UCSD-AML1 (cell line): ENCODE results near the gene RAD51B.
A peak's percentile ranks its signal among the peaks of the same experiment; 100 is the strongest.

Source experiments
- DNase-seq: peaks from one replicate; lab custom pipeline; 2025; ENCODE audit not compliant: unreplicated experiment; lab: John Stamatoyannopoulos, UW

Gene RAD51B

DNA sequence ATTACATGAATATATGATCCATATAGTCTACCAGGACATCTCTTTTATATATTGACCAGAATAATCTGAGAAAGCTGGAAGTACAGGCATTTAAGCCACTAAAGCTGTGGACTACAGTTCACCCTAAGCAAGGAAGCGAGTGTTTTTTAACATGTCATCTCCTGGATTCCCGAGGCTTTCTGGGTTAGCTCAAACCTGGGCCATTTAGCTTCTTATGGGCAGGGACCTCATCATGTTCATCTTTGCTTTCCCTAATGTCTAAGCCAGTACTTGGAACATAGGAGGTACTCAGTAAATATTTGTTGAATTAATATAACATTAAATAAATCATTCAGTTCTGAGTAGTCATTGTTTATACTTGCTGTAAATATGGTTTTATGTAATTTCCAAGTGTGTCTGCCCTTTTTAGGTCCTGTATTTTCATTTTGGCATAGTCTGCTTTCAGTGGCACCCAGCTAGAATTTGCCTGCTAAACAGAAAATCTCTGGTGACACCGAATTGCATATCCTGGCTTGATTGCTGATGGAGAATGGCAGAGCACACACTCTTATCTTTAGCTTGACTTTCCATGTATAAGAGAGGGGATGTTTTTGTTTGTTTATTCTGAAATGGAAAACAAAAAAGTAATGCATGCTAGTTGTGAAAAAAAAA lies 628.8 kb downstream of the RAD51B start:
- no peak for DNase-seq

DNA sequence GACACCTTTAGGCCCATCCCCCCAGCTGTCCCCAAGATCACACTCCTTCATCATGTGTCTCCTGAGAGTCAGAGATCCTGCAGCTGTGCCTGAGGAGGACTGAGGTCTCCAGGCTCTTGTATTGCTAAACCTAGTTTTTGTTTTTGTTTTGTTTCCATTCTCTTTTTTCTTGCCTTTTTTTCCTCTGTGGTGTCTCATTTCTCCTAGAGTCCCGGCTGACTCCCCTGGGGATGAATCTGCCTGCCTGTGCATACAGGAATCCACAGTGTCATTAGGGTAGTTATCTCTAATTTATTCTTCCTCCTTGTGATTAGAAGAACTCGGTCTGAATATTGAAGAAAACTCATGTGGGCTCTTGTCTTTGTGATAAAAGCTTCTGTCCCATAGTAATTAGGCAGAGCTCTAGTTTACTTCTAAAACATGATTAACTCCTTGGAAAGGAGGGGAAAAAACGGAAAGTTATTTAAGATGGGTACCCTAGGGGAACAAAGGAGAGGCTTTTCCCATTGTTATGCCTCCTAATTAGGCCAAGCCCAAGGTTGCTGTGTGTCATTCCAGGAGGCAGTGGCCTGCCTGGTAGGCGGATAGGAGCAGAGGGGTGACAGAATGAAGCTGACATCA lies 630.1 kb downstream of the RAD51B start:
- no peak for DNase-seq

DNA sequence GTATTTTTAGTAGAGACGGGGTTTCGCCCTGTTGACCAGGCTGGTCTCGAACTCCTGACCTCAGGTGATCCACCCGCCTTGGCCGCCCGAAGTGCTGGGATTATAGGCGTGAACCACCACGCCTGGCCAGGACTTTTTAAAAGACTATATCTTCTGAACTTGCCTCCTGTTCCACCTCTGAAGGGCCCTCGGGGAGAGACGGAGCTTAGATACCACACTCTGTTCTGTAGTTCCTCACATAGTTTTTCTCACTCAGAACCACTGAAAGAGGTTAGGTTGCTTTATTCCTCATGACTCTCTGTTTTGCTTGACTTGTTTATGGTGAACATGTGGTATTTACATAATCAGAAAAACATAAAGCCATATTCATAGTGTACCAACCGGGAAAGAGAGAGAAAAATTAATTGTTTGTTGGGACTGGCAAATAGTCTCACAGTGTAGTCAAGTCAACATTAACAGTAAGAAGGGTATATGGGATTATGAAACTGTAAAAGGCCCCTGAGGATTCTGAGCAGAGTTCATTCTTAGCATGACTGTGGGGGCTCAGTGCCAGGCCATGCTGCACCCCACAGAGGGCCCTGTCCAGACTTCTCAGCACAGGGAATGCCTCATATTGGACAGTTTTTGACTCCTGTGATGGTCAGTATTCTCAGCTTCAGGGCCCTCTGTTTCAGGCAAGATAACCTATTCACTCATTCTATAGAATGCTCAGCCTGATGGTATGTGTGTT lies 631.0 kb downstream of the RAD51B start:
- DNase-seq, result no peak

DNA sequence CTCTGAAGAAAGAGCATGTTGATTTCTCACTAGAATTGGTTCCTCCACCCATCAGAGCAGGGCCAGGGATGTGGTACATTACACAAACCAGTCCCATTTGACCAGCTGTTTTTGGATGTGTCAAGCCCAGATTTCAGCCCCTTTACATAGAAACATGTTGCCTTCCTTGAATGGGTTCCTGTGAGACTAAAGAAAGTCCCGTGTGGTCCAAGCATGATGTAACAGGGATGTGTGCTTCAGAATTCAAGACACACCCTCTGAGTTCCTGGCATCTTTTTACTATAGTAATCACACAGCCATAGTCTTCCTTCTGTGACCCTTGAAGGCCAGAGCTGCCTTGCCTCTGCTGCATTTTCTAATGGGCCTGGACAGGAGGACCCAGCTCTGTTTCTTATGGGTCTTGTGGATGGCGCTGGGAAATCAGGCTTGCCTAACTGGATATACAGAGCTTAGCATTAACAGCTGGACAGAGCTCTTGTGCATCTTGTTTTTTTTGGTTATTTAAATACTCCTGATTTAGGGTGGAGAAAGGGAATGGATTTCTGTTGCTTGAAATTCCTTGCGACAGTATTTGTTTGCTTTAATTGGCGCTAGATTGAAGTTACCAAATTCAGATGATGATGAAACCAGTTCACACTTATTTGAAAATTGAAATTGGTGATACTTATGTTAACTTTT lies 632.3 kb downstream of the RAD51B start:
- no peak for DNase-seq

DNA sequence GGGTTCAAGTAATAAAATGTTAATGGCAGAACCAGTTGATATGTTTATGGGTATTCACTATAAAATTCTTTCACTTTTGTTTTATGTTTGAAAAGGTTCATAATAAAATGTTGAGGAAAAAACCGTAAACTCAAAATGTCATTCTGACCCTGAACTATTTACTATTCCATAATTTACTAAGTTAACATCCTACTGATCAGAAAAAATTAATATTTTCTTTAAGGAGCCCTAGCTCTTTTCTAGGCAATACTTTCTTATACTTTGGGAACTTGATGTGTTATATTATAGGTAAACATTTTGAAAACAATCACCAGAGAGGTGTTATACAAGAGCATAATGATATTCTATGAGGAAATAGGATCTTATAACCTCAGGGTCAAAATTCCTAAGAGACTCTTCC lies 638.7 kb downstream of the RAD51B start:
- no peak for DNase-seq

DNA sequence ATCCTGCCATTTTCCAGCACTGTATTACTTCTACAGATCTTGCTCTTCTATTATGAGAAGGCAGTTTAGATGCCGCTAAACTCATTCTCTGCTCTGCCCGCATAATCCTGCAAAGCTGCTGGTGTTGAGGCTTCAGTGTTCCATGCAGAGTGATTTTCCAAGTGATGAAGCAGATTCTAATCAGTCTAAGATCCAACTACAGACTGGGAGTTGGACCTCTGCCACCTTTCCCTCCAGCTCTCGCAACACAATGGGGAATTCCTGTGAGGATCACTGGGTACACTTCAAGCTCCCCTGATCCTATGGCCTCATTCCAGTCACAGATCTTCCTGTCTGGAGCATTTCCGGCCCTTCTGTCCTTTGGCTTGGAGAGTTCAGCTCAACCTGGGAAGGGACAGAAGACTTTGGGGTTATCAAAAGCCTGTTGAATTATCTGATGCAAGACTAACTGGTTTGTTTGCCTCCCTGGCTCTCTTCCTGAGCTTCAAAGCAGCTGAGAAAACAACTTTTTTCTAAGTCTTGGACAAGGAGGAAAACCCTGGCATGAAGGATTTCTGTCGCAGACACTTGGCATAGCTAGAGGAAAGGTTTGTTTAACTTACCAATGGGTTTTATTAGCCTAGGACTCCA lies 639.4 kb downstream of the RAD51B start:
- no peak for DNase-seq

DNA sequence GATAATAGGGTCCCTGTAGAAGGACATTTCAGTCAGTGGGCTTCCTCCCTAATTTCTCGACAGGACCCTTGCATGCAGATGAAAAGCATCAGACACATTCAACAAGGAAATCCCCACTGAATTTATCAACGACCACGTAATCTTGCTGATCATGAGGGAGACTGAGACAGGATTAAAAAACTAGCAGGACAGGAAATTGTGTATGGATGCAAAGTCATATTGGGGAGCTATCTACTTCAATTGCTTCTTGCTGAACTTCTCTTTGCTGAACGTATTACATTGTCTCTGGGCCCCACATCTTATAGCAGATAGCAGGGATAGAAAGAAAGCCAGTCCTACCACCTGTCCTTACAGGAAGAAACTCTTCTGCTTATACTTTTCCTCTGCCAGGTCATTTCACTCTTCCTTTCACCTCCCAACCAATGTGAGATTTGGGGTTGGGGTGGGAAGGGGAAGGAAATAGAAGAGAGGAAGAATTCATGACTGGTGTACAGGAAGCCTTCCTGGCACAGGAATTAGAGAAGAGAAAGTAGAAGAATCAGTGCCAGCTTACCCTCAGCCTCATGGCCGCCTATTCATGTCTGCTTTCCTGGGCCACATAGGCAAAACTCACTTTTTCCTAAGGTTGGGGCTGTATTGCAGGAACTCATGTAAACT lies 640.0 kb downstream of the RAD51B start:
- DNase-seq, result no peak

DNA sequence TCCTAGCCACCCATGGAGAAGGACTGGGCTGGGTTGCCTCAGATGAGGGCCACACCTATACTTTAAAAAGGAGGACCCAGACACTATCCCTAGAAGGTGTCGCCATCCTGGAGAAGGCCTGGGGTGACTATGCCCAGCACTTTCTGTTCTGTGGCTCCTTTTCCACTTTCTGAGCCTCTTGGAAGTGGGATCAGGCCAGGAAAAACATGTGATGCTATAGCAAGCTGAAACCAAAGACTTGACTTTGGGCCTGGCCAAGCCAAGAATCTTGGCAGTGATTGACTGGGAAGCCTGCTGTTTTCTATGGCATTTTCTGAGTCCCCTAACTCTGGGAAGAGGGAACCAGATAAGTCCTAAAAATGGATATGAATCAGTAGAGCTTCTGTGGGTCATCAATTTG lies 641.0 kb downstream of the RAD51B start:
- DNase-seq, result no peak

DNA sequence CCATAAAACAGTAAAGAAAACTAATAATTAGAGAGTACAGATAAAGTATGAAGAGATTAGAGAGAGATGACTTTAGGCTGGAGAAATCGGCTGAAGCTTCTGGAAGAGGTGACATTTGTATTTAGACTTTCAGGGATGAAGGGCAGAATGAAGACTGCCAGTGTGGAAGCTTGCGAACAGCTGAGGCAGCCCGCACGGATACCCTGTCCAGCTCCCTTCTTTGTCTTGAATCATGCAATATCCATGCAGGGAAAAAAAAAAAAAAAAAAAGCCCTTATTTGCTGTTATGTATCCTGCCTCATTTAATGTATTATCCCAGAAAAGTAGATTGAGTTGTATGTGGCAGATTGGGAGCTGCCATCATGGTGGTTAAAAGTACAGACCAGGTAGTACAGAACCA lies 641.5 kb downstream of the RAD51B start:
- no peak for DNase-seq

DNA sequence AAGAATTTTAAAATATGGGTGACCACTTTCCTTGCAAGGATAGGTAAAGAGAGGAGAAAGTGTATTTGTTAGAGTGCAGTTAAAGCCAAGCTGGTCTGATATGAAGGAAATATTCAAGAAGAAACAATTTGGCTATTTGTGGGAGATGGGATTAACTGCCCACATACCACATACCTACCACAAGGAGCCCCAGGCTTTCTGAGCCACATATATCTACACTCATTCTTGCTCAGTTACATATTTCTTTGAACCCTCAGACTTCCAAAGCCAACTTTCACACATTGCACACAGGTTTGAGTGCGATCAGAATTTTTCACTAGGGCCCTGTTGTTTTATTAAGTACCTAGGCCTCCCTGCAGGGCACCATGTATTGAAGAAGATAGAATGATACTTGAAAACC lies 643.1 kb downstream of the RAD51B start:
- no peak for DNase-seq

DNA sequence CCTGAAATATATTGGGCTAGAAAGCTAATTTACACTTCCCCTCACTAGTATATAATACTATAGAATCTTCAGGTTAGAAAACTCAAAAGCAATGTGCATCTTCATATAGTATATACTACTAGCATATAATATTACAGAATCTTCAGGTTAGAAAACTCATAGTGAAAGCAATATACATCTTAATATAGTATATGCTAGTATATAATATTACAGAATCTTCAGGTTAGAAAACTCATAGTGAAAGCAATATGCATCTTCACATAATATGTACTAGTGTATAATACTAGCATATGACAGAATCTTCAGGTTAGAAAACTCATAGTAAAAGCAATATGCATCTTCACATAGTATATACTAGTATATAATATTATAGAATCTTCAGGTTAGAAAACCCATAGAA lies 643.7 kb downstream of the RAD51B start:
- DNase-seq, result no peak

DNA sequence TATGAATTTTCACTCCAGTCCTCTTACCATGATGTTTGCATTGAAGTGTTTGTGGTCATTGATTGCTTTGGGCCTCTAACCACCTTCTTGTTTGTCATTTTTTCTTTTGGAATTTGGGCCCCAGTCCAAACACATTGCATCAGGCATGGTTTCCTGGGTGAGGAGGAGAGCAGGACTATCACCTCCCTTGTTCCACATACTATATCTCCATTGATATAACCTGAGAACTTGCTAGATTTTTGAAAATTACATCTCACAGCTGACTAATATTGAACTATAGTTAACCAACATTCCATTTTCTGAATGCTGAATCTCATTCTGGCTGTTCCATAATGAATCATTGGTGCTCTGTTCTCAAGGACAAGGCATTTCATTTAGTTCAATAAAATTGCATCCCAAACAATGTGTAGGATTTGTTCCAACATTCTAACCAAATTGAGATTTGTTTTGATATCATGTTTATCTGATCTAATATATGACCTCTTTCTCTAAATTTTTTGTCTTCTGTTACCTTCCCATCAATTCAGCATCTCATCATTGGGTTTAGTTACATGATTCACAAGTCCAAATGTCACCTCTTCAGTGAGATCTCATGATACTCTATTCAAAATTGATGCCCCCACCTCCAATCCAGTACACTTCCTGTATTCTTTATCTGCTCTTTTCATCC lies 644.3 kb downstream of the RAD51B start:
- no peak for DNase-seq

DNA sequence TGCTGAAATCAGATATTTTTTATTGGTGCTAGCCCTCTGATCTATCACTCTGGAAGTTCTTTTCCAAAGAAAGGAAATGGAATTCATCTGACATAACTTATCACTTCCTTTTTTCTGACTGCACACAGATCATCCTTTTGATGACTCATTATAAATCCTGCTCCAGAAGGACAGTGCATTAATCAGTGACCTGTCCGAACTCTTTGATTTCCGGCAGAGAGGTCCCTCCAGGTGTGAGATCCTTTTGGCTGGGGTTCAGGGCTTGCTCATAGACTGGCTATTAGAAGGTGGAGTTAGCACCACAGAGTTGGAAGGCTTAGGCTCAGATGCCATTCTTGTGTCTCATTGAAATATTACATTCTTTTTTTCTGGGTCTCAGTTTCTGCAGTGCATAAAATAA lies 645.1 kb downstream of the RAD51B start:
- no peak for DNase-seq

DNA sequence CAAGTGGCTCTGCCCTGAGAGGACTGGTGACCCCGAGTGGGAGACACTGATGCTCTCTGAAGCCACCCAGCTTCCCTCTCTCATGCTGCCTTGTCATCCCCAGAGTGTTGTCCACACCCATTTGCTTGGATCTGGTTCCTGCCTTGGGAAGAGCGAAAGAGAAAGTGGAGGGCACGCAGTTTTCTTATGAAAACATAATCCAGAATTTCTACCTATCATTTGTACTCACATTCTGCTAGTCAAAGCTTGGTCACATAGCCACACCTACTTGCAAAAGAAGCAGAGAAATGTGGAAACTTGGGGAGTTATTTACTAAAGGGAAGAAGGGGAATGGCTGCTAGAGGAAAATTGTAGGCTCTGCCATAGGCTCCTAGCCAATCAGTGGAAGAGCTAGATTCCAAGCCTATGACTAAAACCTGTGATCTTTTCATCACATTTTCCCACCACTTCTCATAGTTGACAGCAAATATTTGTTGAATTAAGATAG lies 647.0 kb downstream of the RAD51B start:
- DNase-seq, result no peak

DNA sequence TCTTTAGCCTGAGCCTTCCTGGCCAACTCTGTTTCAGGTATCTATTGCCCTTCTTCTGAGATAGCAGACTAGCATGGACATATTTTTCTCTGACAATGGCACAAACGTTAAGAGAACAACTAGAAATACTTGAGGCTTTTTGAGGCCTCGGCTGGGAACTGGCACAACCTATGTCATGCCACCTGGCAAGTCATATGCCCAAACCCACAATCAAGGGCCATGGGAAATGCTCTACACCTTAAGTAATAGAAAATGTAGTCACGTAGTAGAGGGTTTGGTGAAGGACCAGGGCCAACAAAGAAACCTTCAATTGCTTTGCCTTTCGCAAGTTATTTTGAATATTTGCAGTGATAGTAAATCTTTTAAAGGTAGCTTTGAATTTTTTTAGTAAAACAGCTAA lies 647.8 kb downstream of the RAD51B start:
- no peak for DNase-seq

DNA sequence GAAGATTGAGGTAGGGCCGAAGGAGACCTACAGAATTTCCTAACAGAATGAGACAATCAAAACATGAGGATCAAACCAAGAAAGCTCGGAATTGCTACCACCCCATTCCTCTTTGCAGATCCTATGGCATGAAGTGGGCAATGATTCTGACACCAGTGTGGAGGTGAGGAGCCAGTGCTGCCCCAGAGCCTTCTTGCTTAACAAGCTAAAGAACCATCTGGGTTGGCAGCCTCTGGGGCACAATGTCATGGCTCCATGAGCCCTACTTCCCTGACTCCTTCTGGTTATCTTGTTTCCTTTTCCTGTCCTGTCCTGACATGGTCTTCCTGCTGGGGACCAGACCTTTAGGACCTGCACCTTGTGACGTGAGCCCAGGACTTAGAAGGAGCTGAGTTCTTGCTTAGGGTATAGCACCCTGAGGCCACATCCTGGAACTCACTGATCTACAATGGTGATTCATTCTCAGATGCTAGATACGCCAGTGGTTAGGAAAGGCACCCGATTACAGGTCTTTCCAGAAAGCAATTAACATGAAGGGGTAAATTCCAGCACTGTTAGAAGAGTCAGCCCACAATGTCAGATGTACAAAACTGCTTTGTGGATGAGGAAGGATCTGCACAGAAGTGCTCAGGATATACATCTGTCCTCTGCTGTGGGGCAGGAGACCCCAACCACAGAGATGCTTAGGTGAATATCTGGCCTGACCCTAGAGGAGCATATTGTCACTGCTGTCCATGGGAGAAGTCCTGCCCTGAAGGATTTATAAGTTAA lies 649.0 kb downstream of the RAD51B start:
- DNase-seq, result peak; percentile 21

DNA sequence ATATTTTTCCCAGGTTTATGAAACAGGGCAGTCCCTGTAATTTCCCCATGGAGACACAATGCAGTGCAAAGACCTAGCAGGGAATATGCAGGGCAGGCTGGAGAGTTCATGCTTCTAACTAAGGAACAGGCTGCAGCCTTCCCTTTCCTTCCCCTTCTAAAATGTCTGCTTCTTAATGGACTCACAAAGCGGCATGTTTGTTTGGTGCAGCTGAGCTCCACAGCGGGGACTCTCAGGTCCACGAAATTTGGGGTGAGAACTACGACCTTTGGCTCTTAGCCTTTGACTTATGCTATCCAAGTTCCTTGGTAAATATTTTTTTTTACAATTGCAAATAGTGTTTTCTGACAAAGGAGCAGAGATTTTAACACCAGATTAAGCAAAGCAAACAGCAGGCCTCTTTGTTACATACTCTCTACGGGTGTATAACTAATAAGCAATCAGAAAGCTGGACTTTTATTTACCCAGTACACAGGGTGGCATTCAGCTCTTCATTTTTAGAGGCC lies 649.7 kb downstream of the RAD51B start:
- DNase-seq, result no peak

DNA sequence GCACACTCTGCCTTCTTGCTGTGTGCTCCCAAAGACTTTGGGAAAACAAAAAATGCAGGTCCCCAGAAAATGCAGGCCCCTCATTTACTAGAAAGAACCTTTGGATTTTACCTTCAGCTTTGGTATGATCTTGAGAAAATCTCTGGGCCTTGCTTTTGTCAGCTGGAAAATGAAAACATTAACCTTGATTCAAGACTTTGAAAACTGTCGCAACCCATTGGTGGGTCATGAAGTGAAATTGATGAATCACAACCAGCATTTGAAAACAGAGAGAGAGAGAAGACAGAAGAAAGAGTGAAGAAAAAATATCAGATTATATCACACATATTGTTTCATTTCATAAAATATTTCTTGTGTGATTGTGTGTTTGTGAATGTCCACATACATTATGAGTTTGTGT lies 650.8 kb downstream of the RAD51B start:
- DNase-seq, result no peak
